DND-41 (cell line): ENCODE results near the gene NUDT12.

Experiments
- ATAC-seq: fragments of 200-7000 bp; cut with Tn5 transposase; 3 replicates; pipeline ENCODE4 v1.9.1; 2021; ENCODE audit warnings: low read depth; ENCODE audit not compliant: insufficient read depth
- DNase-seq: peaks from one replicate; pipeline ENCODE4 v3.0.0-alpha.2; 2020
- H2AFZ ChIP-seq: 2 replicates; pipeline ENCODE4 v1.6.0; 2012; ENCODE audit warnings: low read depth, low read length
- H3K27ac ChIP-seq: 2 replicates; pipeline ENCODE4 v1.5.1; 2012; ENCODE audit warnings: low read length, inconsistent platforms
- H3K27me3 ChIP-seq: fragments of 200-600 bp; sonication (generic); 2 replicates; pipeline ENCODE4 v1.6.0; 2012; ENCODE audit warnings: low read length, mild to moderate bottlenecking, inconsistent platforms; ENCODE audit not compliant: insufficient read depth, poor library complexity
- H3K36me3 ChIP-seq: 2 replicates; pipeline ENCODE4 v1.5.1; 2012; ENCODE audit warnings: low read length, inconsistent platforms; ENCODE audit not compliant: insufficient read depth
- H3K4me1 ChIP-seq: 2 replicates; pipeline ENCODE4 v1.5.1; 2012; ENCODE audit warnings: mild to moderate bottlenecking, low read length; ENCODE audit not compliant: insufficient read depth
- H3K4me2 ChIP-seq: 2 replicates; pipeline ENCODE4 v1.6.0; 2012; ENCODE audit warnings: mild to moderate bottlenecking, moderate library complexity, low read length, inconsistent platforms; ENCODE audit not compliant: insufficient read depth
- H3K4me3 ChIP-seq, 2 experiments: fragments of 200-600 bp in 1 of 2; shearing (Covaris generic) in 1 of 2; 2 replicates each; pipeline ENCODE4 v1.5.1; 2012 to 2016; ENCODE audit warnings: inconsistent platforms in 2 of 2, low read length in 2 of 2, mild to moderate bottlenecking in 2 of 2, low read depth in 1 of 2, moderate library complexity in 1 of 2
- H3K79me2 ChIP-seq: 2 replicates; pipeline ENCODE4 v1.6.0; 2012; ENCODE audit warnings: low read length, inconsistent platforms; ENCODE audit not compliant: insufficient read depth
- H3K9ac ChIP-seq: 2 replicates; pipeline ENCODE4 v1.6.0; 2012; ENCODE audit warnings: low read depth, mild to moderate bottlenecking, inconsistent platforms, low read length, moderate library complexity
- H3K9me3 ChIP-seq: 2 replicates; pipeline ENCODE4 v1.5.1; 2012; ENCODE audit warnings: low read length, moderate library complexity, mild to moderate bottlenecking, inconsistent platforms; ENCODE audit not compliant: insufficient read depth, severe bottlenecking
- H4K20me1 ChIP-seq: 2 replicates; pipeline ENCODE4 v1.6.0; 2012; ENCODE audit warnings: low read length; ENCODE audit not compliant: insufficient read depth
- EZH2 ChIP-seq: IDR thresholded peaks from 3 replicates; pipeline ENCODE4 v1.6.1; 2012; ENCODE audit warnings: borderline replicate concordance, low read depth, mild to moderate bottlenecking, moderate library complexity, low read length, inconsistent platforms; ENCODE audit not compliant: severe bottlenecking
- TF ChIP-seq, protein P1 (sequence below): IDR thresholded peaks from 2 replicates; pipeline ENCODE4 v1.5.1; 2012; ENCODE audit warnings: borderline replicate concordance, low read length, moderate library complexity, mild to moderate bottlenecking; ENCODE audit not compliant: poor library complexity, severe bottlenecking; ENCODE audit errors: extremely low read depth

Gene NUDT12

GRCh38 chr5:103560826-103561225, 1.8 kb downstream of the NUDT12 start:
- H3K4me2 ChIP-seq: no peak overlapping the region
- DNase-seq (no peak), ATAC-seq (no peak)
- no peaks in the 10 kb centered on the region for H3K9me3 ChIP-seq
- no peaks in the 10 kb centered on the region for H3K4me1 ChIP-seq
- H3K9ac ChIP-seq: no peak overlapping the region
- H3K79me2 ChIP-seq: no peaks in the 10 kb centered on the region
- no peak overlapping the region for H3K4me3 ChIP-seq
- H3K27ac ChIP-seq: no peak overlapping the region
- H3K27me3 ChIP-seq: no peaks in the 10 kb centered on the region
- TF ChIP-seq, protein P1, sequence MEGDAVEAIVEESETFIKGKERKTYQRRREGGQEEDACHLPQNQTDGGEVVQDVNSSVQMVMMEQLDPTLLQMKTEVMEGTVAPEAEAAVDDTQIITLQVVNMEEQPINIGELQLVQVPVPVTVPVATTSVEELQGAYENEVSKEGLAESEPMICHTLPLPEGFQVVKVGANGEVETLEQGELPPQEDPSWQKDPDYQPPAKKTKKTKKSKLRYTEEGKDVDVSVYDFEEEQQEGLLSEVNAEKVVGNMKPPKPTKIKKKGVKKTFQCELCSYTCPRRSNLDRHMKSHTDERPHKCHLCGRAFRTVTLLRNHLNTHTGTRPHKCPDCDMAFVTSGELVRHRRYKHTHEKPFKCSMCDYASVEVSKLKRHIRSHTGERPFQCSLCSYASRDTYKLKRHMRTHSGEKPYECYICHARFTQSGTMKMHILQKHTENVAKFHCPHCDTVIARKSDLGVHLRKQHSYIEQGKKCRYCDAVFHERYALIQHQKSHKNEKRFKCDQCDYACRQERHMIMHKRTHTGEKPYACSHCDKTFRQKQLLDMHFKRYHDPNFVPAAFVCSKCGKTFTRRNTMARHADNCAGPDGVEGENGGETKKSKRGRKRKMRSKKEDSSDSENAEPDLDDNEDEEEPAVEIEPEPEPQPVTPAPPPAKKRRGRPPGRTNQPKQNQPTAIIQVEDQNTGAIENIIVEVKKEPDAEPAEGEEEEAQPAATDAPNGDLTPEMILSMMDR: no peak
- no peak for TF ChIP-seq EZH2
- no peaks in the 10 kb centered on the region for H3K36me3 ChIP-seq
- no peaks in the 10 kb centered on the region for H4K20me1 ChIP-seq
- no peak overlapping the region for H2AFZ ChIP-seq

- TF ChIP-seq, protein P1: no peak
- no peak for TF ChIP-seq EZH2
- Histone ChIP-seq H3K27me3 (no peaks in the 10 kb centered on the region), H3K79me2 (no peaks in the 10 kb centered on the region), H3K36me3 (no peaks in the 10 kb centered on the region), H3K9ac (no peak overlapping the region), H3K4me1 (no peaks in the 10 kb centered on the region), H2AFZ (no peak overlapping the region), H3K4me2 (no peak overlapping the region), H4K20me1 (no peaks in the 10 kb centered on the region), H3K4me3 (no peak overlapping the region), H3K9me3 (no peaks in the 10 kb centered on the region), H3K27ac (no peak overlapping the region)
- no peak for ATAC-seq
- DNase-seq: no peak
Observed at GRCh38 chr5:103546858-103547257, 15.7 kb downstream of the NUDT12 start.

- H3K9me3 ChIP-seq: no peaks in the 10 kb centered on the region
- no peak overlapping the region for H3K4me2 ChIP-seq
- DNase-seq: no peak
- peaks cover 8% of the 10 kb centered on the region for H3K27me3 ChIP-seq
- H2AFZ ChIP-seq: no peak overlapping the region
- no peaks in the 10 kb centered on the region for H3K4me1 ChIP-seq
- no peak overlapping the region for H3K4me3 ChIP-seq
- no peak overlapping the region for H3K9ac ChIP-seq
- H3K79me2 ChIP-seq: no peaks in the 10 kb centered on the region
- TF ChIP-seq EZH2: no peak
- TF ChIP-seq, protein P1: no peak
- H4K20me1 ChIP-seq: no peaks in the 10 kb centered on the region
- no peak overlapping the region for H3K27ac ChIP-seq
- ATAC-seq: no peak
- H3K36me3 ChIP-seq: no peaks in the 10 kb centered on the region
Observed at GRCh38 chr5:103542441-103542840, 20.1 kb downstream of the NUDT12 start.

GRCh38 chr5:103541569-103541968, 21.0 kb downstream of the NUDT12 start:
- no peak overlapping the region for H3K4me2 ChIP-seq
- no peaks in the 10 kb centered on the region for H3K9me3 ChIP-seq
- H3K4me3 ChIP-seq: no peak overlapping the region
- no peak overlapping the region for H3K9ac ChIP-seq
- DNase-seq: no peak
- H3K36me3 ChIP-seq: no peaks in the 10 kb centered on the region
- H3K4me1 ChIP-seq: no peaks in the 10 kb centered on the region
- no peak for TF ChIP-seq EZH2
- TF ChIP-seq, protein P1: no peak
- H3K79me2 ChIP-seq: no peaks in the 10 kb centered on the region
- no peak overlapping the region for H2AFZ ChIP-seq
- H3K27ac ChIP-seq: no peak overlapping the region
- no peak for ATAC-seq
- peaks cover 8% of the 10 kb centered on the region for H3K27me3 ChIP-seq
- H4K20me1 ChIP-seq: no peaks in the 10 kb centered on the region
